ENCODE results near the gene A1CF. TPM values are rescaled to one million over a fixed set of nuclear protein-coding genes. Genes with fewer than 3 reads are reported as not detected.

The A1CF gene
- polyA plus RNA-seq, 1 donor (not counting 4 experiments of a cell fraction or from before 2014, with no cell fraction given): not detected

DNA sequence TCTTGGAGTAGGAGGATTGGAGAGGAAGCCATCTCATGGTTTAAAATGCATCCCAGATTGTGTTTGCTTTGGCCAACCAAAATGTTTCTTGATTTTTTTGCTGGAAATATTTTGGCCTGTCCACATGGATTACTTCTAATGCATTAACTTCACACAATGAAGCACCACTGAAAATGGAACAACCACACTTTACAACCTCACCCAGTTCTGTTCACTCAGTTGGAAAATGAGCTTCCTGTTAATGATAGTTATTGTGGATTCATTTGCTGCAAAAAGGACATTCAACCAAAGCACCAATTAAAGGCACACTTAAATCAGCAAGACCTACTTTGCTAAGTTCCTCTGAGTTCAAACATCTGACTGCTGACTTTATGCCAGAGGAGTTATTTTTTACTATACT lies 11.3 kb upstream of the A1CF start:
- dilution Hi-C loops (cut with MboI; ENCODE audit: extremely low pct_ligation_motif_present, low sequenced_read_pairs): no loop called here
- no peak overlapping the region for H3K9ac ChIP-seq (ENCODE audit: control insufficient read depth, extremely low read depth, insufficient read depth, low read length)
- H3K9me1 ChIP-seq (ENCODE audit: control insufficient read depth, extremely low read depth, insufficient read depth, low read length): no peaks in the 10 kb centered on the region
- H2AFZ ChIP-seq (ENCODE audit: control insufficient read depth, low read length): no peak overlapping the region
- H3K4me2 ChIP-seq (ENCODE audit: control insufficient read depth, extremely low read depth, insufficient read depth, low read depth, low read length): no peak overlapping the region
- no peak for TF ChIP-seq EZH2 (IDR thresholded peaks at IDR 0.05; ENCODE audit: low read length)
- TF ChIP-seq, protein P1, sequence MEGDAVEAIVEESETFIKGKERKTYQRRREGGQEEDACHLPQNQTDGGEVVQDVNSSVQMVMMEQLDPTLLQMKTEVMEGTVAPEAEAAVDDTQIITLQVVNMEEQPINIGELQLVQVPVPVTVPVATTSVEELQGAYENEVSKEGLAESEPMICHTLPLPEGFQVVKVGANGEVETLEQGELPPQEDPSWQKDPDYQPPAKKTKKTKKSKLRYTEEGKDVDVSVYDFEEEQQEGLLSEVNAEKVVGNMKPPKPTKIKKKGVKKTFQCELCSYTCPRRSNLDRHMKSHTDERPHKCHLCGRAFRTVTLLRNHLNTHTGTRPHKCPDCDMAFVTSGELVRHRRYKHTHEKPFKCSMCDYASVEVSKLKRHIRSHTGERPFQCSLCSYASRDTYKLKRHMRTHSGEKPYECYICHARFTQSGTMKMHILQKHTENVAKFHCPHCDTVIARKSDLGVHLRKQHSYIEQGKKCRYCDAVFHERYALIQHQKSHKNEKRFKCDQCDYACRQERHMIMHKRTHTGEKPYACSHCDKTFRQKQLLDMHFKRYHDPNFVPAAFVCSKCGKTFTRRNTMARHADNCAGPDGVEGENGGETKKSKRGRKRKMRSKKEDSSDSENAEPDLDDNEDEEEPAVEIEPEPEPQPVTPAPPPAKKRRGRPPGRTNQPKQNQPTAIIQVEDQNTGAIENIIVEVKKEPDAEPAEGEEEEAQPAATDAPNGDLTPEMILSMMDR (optimal IDR thresholded peaks at IDR 0.05 in 1 of 3, IDR thresholded peaks at IDR 0.05 in 1 of 3, conservative IDR thresholded peaks at IDR 0.05 in 1 of 3; ENCODE audit: extremely low read depth in 1 of 3, insufficient read depth in 2 of 3, low read length in 3 of 3): no peak
- no peaks in the 10 kb centered on the region for H3K4me1 ChIP-seq (ENCODE audit: control insufficient read depth, extremely low read depth, insufficient read depth, low read length)
- H3K27me3 ChIP-seq (ENCODE audit: control insufficient read depth, extremely low read depth, insufficient read depth, low read length): no peaks in the 10 kb centered on the region
- no peaks in the 10 kb centered on the region for H3K79me2 ChIP-seq (ENCODE audit: control insufficient read depth, insufficient read depth, low read length)
- FAIRE-seq: no peak
- H4K20me1 ChIP-seq (ENCODE audit: control insufficient read depth, extremely low read depth, insufficient read depth, low read length): no peaks in the 10 kb centered on the region
- no peaks in the 10 kb centered on the region for H3K36me3 ChIP-seq (ENCODE audit: control insufficient read depth in 2 of 2, extremely low read depth in 1 of 2, insufficient read depth in 2 of 2, low read length in 2 of 2)
- H3K27ac ChIP-seq (ENCODE audit: control insufficient read depth, insufficient read depth, low read length): no peak overlapping the region
- DNase-seq (ENCODE audit: low read depth, low spot score): no peak
- H3K4me3 ChIP-seq (ENCODE audit: control insufficient read depth in 2 of 3, extremely low read depth in 1 of 3, insufficient read depth in 2 of 3, low read depth in 1 of 3, low read length in 3 of 3): no peak overlapping the region
- H3K9me3 ChIP-seq (ENCODE audit: control insufficient read depth, low read depth, low read length): no peaks in the 10 kb centered on the region

GRCh38 chr10:50894312-50894711 lies 8.9 kb upstream of the A1CF start:
- Histone ChIP-seq H3K27ac (ENCODE audit: control insufficient read depth, insufficient read depth, low read length) (no peak overlapping the region), H3K4me3 (ENCODE audit: control insufficient read depth in 2 of 3, extremely low read depth in 1 of 3, insufficient read depth in 2 of 3, low read depth in 1 of 3, low read length in 3 of 3) (no peak overlapping the region), H3K27me3 (ENCODE audit: control insufficient read depth, extremely low read depth, insufficient read depth, low read length) (no peaks in the 10 kb centered on the region), H3K9ac (ENCODE audit: control insufficient read depth, extremely low read depth, insufficient read depth, low read length) (no peak overlapping the region), H3K4me1 (ENCODE audit: control insufficient read depth, extremely low read depth, insufficient read depth, low read length) (no peaks in the 10 kb centered on the region), H3K36me3 (ENCODE audit: control insufficient read depth in 2 of 2, extremely low read depth in 1 of 2, insufficient read depth in 2 of 2, low read length in 2 of 2) (no peaks in the 10 kb centered on the region), H3K4me2 (ENCODE audit: control insufficient read depth, extremely low read depth, insufficient read depth, low read depth, low read length) (no peak overlapping the region), H2AFZ (ENCODE audit: control insufficient read depth, low read length) (no peak overlapping the region), H3K9me1 (ENCODE audit: control insufficient read depth, extremely low read depth, insufficient read depth, low read length) (no peaks in the 10 kb centered on the region), H4K20me1 (ENCODE audit: control insufficient read depth, extremely low read depth, insufficient read depth, low read length) (no peaks in the 10 kb centered on the region), H3K79me2 (ENCODE audit: control insufficient read depth, insufficient read depth, low read length) (no peaks in the 10 kb centered on the region), H3K9me3 (ENCODE audit: control insufficient read depth, low read depth, low read length) (no peaks in the 10 kb centered on the region)
- no peak for FAIRE-seq
- DNase-seq (ENCODE audit: low read depth, low spot score): no peak
- dilution Hi-C loops (cut with MboI; ENCODE audit: extremely low pct_ligation_motif_present, low sequenced_read_pairs): no loop called here
- TF ChIP-seq, protein P1 (optimal IDR thresholded peaks at IDR 0.05 in 1 of 3, IDR thresholded peaks at IDR 0.05 in 1 of 3, conservative IDR thresholded peaks at IDR 0.05 in 1 of 3; ENCODE audit: extremely low read depth in 1 of 3, insufficient read depth in 2 of 3, low read length in 3 of 3): no peak
- no peak for TF ChIP-seq EZH2 (IDR thresholded peaks at IDR 0.05; ENCODE audit: low read length)
